GM18909 (cell line): ENCODE results near the gene KIF3A.

Experiments
- ATAC-seq: cut with Tn5 transposase; IDR thresholded peaks from one replicate; pipeline ENCODE4 v1.9.1; 2021; ENCODE audit warnings: mild to moderate bottlenecking; ENCODE audit not compliant: unreplicated experiment, poor library complexity

The KIF3A gene

DNA sequence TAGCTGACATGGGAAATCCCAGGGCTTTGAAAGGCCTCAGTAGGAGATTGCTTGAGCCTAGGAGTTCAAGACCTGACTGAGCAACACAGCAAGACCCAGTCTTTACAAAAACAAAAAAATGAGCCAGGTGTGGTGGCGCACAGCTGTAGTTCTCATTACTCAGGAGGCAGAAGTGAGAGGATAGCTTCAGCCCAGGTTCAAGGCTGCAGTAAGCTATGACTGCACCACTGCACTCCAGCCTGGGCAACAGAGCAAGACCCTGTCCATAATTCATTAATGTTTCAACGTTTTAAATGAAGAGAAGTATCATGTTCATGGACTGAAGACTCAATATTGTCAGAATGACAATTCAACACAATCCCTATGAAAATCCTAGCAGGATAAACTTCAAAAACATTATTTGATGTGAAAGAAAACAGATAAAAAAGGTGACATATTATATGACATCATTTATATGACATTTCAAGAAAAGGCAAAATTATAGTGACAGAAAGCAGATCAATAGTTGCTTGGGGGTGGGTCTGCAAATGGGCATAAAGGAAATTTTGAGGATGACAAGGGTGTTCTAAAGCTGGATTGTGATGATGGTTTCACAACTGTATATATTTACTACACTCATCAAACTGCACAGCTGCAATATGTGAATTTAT, 3.7 kb downstream of the KIF3A start:
- no peak for ATAC-seq

DNA sequence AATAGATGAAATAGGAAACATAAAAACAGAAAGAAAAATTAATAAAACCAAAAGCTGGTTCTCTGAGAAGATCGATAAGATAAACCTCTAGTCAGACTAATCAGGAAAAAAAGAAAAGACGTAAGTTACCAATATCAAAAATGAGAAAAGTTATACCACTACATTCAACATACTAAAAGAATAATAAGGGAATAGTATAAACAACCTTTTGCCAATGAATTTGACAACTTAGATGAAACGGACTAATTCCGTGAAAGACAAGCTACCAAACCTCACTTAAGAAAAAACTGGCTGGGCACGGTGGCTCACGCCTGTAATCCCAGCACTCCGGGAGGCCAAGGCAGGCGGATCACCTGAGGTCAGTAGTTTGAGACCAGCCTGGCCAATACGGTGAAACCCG, 7.5 kb downstream of the KIF3A start:
- no peak for ATAC-seq

DNA sequence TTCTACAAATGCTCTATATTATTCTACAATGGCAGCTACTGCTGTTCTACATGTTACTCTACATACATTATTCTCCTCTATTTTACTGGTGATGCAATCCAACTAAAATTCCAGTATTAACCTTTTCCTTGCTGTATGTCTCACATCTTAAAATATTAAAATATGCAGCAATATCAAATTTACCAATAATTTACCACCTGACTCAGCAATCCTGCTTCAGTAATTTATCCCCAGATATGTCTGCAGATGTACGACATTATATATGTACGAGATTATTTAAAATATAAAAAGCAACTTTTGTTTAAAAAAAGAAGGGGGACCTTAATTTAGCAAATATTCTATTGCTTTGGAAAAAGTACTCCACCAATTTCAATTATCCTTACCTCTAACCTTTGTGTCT, 11.6 kb downstream of the KIF3A start:
- no peak for ATAC-seq

DNA sequence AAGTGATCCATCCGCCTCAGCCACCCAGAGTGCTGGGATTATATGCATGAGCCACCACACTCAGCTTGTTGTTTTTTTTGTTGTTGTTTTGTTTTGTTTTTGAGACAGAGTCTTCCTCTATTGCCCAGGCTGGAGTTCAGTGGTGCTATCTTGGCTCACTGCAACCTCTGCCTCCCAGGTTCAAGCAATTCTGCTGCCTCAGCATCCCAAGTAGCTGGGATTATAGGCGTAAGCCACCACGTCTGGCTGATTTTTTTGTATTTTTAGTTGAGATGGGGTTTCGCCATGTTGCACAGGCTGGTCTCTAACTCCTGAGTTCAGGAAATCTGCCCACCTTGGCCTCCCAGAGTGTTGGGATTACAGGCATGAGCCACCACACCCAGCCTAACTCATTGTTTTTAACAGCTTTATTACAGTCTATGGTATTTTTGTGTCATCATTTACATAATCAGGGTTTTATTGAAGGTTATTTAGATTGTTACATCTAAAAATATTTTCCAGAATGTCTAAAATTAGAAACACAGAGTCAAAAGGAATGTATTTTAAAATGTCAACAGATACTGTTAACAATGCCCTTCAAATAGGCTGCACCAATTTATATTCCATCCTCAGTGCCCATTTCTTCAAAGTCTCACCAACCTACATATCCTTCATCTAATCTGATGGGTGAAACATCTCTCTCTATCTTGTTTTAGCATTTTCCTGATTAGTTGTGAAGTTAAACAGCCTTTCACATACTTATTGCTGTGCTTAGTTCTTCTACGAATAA, 18.6 kb downstream of the KIF3A start:
- no peak for ATAC-seq

DNA sequence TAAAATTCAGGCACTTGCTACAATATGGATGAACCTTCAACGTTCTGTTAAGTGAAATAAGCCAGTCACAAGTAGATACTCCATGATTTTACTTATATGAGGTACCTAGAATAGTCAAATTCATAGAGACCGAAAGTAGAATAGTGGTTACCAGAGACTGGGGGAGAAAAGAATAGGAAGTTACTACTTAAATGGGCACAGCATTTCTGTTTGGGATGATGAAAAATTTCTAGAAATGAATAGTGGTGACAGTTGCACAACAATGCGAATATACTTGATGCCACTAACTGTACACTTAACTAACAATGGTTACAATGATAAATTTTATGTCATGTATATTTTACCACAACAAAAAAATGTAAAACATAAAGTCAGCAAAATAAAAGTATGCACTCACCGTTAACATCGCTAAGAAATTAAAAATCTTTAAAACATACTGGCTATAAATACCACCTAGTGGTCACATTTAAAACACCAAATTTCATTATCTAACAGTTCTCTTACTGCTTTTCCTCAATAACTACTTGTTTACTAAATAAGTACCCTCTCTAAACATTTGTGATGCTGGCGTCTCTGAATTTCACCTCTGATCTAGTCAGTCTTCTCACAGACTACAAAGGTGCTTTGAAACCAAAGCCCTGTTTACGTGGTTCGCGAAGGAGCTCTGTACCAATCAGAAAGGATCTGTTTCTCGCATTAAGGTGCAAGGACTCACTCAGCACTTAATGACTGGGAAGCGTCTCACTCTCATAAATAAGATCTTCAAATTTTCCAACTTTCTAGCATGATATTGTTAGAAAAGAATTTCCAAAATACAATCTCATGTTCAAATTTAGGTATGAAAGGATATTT, 22.7 kb downstream of the KIF3A start:
- no peak for ATAC-seq

DNA sequence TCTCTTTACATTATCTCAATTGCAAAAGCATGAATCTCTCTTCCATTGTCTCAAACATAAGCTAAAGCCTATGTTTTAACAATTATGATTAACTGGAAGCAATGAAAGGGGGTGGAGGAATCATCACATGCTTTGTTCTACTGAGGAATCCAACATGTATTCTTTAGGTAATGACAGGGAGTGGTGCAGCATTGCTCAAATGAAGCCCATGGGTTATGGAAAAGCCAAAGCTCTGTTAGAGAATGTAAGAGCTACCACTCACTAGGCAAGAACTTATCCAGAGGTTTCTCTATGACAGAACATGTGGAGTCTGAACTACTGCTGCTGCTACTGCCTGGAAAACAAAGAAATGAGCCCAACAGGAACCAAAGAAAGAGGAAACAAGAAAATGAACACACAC, 28.7 kb downstream of the KIF3A start:
- ATAC-seq = no peak

DNA sequence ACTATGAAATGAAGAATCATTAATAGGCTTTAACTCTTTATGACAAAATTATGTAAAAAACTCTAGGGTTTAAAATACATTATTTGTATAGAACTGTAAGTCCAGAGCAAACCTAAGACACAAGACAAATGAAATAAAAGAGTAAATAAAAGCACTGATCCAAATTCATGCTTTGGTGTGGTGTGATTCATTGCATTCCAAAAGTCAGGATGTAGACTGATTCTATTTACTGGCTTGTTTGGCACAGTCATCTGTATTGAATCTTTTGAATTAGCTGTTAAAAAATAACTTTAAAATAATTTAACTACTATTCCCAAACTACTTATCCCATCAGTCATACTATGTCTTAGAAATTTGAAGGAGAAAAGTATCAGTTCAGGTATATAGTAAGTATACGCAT, 32.5 kb downstream of the KIF3A start:
- no peak for ATAC-seq

DNA sequence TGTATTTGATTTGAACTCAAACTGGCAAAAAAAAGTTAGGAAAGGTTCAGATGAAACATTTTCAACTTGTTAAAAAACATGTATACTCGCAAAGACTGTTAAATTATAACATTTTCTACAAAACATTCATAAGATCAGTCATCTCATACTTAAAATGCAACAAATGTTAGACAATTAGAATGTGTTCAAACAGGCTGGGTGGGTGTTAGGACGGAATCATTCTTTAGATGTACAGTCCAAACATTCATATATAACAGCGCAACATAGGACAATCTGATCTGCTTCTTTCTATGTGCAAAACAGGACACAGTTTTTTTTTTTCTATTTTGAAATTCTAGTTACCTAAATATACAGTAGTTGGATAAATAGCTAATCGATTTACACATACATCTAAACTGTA, 41.4 kb downstream of the KIF3A start:
- ATAC-seq = no peak

DNA sequence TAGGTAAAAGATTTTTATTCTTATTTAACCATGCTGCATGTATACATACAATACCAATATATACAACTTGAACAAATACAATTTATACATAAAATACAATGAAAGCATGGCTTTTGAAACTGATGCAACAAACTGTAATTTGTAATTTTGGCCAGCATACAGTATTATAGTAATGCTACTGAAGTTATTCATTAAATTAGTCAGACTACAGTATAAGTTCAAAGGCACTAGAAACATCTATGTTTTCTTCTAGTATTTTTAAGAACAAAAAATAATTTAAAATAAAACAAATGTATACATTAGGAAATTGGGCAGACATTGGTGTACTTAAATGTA, 44.7 kb downstream of the KIF3A start:
- ATAC-seq = no peak

DNA sequence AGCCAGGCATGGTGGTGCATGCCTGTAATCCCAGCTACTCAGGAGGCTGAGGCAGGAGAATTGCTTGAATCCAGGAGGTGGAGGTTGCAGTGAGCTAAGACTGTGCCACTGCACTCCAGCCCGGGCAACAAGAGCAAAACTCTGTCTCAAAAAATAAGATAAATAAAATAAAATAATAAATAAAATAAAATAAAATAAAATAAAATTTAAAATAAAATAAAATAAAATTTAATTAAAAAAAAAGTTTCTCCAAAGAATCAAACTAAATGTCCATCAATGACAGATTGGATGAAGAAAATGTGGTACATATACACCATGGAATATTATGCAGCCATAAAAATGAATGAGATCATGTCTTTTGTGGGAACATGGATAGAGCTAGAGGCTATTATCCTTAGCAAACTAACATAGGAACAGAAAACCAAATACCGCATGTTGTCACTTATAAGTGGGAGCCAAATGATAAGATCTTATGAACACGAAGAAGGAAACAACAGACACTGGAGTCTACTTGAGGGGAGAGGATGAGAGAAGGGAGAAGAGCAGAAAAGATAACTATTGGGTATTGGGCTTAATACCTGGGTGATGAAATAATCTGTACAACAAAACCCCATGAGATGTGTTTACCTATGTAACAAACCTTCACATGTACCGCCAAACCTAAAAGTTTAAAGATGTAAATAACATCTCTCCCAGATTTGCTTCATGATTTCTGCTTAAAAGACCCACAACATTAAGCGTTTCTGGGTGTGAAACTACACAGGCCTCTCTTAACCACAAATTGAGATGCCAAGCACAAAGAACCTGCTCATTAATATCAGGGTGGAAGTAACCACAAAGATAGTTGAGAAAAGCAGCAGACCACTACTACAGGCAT, 45.4 kb downstream of the KIF3A start:
- peak; percentile 38 for ATAC-seq

DNA sequence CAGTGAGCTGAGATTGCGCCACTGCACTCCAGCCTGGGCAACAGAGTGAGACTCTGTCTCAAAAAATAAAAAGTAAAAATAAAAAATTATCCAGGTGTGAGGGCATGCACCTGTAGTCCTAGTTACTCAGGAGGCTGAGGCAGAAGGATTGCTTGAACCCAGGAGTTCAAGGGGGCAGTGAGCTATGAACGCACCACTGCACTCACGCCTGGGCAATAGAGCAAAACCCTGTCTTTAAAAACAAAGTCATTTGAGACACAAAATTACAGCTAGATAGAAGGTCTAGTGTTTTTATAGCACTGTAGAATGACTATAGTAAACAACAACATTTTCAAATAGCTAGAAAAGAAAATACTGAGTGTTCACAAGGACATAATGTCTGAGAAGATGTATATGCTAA, 47.2 kb downstream of the KIF3A start:
- no peak for ATAC-seq

DNA sequence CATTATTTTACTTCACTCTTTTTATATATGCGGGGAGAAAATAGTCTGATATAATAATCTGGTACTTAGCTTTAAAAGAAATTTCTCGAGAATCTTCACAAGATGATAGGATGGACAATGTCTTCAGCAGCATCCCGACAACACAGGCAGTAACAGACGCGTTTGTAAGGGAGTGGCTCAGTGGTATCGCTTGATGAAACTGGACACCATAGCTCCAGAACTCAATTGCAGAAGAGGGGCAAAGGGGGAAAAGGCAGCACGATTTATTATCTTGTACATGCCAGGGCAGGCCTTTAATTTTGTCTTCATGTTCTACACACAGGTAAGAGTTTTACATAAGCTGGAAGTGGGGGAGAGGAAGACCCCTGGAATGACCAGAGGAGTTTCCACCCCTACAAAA, 47.8 kb downstream of the KIF3A start:
- ATAC-seq = no peak

DNA sequence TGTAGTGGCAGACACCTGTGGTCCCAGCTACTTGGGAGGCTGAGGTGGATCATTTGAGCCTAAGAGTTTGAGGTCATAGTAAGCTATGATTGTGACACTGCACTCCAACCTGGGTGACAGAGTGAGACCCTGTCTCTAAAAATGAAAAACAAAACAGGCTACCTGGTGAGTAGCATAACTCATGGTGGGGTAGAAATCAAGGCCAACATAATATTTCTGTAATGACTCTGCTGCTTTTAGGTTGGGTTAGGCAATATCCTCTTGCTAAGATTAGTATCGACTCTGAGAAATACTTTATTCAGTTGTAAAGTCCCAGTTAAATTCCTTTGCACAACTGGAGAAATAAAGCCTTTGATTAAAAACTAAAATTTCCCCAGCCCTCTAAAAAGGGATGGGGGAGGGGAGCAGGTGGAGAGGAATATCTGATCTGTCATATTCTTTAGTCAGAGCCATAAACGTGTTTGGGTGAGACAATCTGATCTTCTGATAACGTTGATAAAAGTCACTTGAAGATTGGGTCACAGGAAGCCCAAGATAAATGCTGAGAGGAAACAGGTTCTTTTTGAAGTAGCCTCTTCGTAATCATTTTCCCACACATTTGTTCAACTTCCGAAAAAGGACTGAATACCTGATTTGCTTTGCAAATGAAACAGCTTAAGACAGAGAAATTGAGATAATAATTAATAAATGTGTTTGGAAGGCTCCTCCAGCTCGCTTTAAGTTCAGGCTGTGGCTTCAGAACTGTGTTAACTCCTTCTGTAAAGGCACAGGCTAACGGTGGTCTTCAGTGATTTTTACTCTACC, 48.6 kb downstream of the KIF3A start:
- ATAC-seq = peak; percentile 50

DNA sequence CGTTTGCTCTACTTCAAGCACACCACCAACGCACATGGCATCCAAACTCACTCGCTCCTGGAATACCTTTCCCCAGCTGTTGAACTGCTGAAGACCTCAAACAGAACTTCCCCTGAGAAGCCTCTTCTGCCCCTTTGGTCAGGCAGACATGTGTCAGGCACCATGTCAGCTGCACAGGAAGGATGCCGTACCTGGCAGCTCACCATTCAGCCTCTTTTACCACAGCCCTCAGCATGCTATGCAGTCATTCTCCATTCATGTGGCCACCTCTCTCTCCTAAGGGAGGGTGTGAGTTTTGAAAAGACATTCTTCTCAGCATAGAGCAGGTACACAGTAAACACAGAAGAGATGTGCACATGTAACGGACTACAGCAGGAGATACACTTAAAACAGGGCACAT, 49.4 kb downstream of the KIF3A start:
- ATAC-seq = peak; percentile 50

DNA sequence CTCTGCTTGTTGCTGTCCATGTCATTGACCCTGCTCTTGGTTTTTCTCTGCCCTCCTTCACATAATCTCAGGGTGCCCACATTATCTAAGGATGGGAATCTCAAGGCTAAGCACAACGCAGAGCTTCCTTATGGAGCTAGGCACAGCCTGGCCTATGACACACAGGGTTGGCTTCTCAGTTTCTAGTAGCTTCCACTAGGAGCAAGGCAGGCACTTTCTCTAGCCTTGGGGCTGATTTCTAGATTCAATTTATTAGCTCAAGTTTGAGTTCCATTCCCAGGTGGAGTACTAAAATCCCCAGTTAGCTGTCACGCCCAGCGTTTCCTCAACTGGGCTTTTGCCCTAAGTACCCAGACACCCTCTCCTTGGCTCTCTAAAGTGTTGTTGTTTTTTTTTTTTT, 51.2 kb downstream of the KIF3A start:
- no peak for ATAC-seq

DNA sequence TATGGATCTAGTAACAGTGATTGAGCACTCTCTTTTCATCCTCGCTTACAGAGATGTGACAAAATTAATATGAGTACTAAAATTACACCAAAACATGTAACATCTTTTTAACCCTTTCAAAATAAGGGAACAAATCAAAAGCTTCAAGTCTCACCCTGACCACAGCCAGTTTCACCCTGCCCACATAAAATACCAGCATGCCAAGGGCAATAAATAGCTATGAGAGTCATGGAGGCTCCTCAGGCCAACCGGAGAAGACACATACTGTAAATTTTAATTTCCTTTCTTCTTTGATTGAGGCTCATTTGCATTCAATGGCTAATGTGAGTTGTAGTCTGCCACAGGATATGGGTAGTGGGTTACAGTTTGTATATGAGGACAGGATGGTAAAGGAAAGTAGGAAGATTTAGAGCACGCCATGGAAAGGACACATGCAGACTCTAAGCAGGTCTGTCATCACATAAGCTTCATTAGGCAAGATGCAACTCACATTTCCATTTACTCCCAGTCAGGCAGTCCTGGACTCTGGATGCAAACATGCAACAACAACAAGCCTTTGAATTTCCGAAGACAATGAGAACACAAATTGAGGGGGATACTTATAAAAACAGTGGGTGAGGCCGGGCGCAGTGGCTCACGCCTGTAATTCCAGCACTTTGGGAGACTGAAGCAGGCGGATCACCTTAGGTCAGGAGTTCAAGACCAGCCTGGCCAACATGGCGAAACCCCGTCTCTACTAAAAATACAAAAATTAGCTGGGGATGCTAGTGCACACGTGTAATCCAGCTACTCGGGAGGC, 52.2 kb downstream of the KIF3A start:
- ATAC-seq = no peak

DNA sequence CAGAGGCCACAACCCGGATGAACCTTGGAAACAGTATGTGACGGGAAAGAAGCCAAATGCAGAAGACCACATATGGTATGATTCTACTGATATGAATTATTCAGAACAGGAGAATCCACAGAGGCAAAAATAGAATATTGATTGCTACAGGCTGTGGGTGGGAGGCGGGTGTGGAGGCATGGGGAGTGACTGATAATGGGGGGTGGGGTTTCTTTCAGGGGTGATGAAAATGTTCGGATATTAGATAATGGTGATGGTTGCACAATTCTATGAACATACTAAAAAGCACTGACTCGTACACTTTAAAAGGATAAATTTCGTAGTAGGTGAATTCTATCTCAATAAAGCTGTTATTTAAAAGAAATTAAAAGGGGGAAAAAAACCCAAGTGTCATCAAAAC, 52.9 kb downstream of the KIF3A start:
- ATAC-seq = no peak

DNA sequence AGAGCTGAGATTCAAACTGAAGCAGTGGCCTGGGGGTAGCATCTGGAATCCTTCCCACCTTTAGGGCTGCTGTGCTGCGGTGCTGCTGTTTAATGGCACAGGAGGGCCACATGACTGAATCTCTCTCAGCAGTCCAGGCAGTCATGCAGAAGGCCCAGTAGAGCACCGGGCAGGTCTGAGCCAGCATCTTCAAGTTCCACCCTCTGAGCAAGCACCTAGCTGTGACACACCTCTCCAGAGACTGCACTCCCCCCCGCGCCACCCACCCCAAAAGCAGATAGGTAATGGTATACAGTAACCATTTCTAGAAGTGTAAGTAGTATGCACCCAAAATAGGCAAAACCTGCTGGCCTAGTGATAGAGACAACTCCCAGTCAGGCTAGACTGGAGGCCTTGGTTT, 55.4 kb downstream of the KIF3A start:
- ATAC-seq = no peak

DNA sequence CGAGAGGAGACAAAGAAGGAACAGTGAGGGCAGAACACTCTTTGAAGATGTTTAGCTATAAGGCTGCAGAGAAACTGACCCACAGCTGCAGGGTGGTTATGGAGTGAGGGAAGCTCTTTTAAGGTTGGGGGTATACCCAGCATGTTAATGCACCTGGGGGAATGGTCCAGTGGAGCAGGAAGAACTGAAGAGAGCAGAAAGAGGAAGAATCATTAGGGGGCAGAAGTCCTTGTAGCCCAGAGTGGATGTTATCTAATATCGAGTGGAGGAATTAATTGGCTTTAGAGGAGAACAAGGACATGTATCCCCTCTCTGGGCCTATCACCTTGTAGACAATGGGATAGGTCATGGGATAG, 55.9 kb downstream of the KIF3A start:
- no peak for ATAC-seq
